HEK293 (cell line): ENCODE results near the gene COPE.

ENCODE experiments used
- CTCF ChIA-PET: fragments of 350-600 bp; formaldehyde crosslinking; extraction: SDS; loops from one replicate; lab custom pipeline; 2021; ENCODE audit warnings: antibody characterized with exemption; lab: Yijun Ruan, JAX
- POLR2A ChIA-PET: fragments of 300-600 bp; formaldehyde crosslinking; extraction: SDS; loops from one replicate; lab custom pipeline; 2020; ENCODE audit warnings: antibody characterized with exemption, inconsistent platforms; lab: Yijun Ruan, JAX
- H3K27ac ChIP-seq: fragments of 200-500 bp; sonication (Bioruptor generic); 2 replicates; pipeline ENCODE4 v1.5.1; 2014; ENCODE audit warnings: low read depth, low read length, control low read depth, inconsistent platforms; ENCODE audit errors: extremely low read depth
- H3K36me3 ChIP-seq, 2 experiments: fragments of 200-500 bp in 1 of 2; sonication (Bioruptor generic) in 1 of 2; 1 replicate in 1 of 2; 2 replicates in 1 of 2; pipeline ENCODE4 v1.5.1; 2014 to 2017; ENCODE audit warnings: inconsistent platforms in 2 of 2, low read length in 2 of 2; ENCODE audit not compliant: control insufficient read depth in 2 of 2, insufficient read depth in 1 of 2
- H3K4me1 ChIP-seq: fragments of 200-500 bp; sonication (Bioruptor generic); 2 replicates; pipeline ENCODE4 v1.5.1; 2014; ENCODE audit warnings: mild to moderate bottlenecking, low read length, inconsistent platforms; ENCODE audit not compliant: control insufficient read depth, insufficient read depth
- H3K4me3 ChIP-seq: 2 replicates; pipeline ENCODE4 v1.5.1; 2011; ENCODE audit warnings: low read depth, mild to moderate bottlenecking, control low read depth, low read length, moderate library complexity
- H3K9me3 ChIP-seq: fragments of 200-500 bp; sonication (Bioruptor generic); 2 replicates; pipeline ENCODE4 v1.5.1; 2014; ENCODE audit warnings: low read depth, low read length, inconsistent platforms; ENCODE audit not compliant: control insufficient read depth, insufficient read depth
- IKZF3 ChIP-seq: fragments of 450-650 bp; IDR thresholded peaks from 2 replicates; pipeline ENCODE4 v1.5.0; 2018; ENCODE audit warnings: missing biosample characterization, mild to moderate bottlenecking, missing genetic modification characterization, moderate library complexity
- KLF7 ChIP-seq: fragments of 450-650 bp; formaldehyde crosslinking; IDR thresholded peaks from 2 replicates; pipeline ENCODE4 v1.5.1; 2016; ENCODE audit warnings: missing biosample characterization, missing genetic modification characterization, borderline replicate concordance
- PRDM10 ChIP-seq: fragments of 450-650 bp; formaldehyde crosslinking; IDR thresholded peaks from 2 replicates; pipeline ENCODE4 v1.5.1; 2016; ENCODE audit warnings: missing biosample characterization, missing genetic modification characterization
- SETDB1 ChIP-seq: IDR thresholded peaks from one replicate; pipeline ENCODE4 v1.6.1; 2017; ENCODE audit warnings: mild to moderate bottlenecking, low read length, moderate library complexity, mixed read lengths; ENCODE audit not compliant: insufficient read length
- SP2 ChIP-seq: fragments of 450-650 bp; formaldehyde crosslinking; IDR thresholded peaks from 2 replicates; pipeline ENCODE4 v1.5.1; 2016; ENCODE audit warnings: missing biosample characterization, missing genetic modification characterization
- ZBTB10 ChIP-seq: fragments of 450-650 bp; formaldehyde crosslinking; IDR thresholded peaks from 2 replicates; pipeline ENCODE4 v1.5.1; 2016; ENCODE audit warnings: missing biosample characterization, missing genetic modification characterization
- ZBTB48 ChIP-seq: fragments of 450-650 bp; formaldehyde crosslinking; IDR thresholded peaks from 2 replicates; pipeline ENCODE4 v1.5.1; 2016; ENCODE audit warnings: missing biosample characterization, missing genetic modification characterization
- ZBTB7A ChIP-seq: fragments of 450-650 bp; formaldehyde crosslinking; IDR thresholded peaks from 2 replicates; pipeline ENCODE4 v1.5.1; 2016; ENCODE audit warnings: low read depth, missing biosample characterization, missing genetic modification characterization
- ZFHX2 ChIP-seq: fragments of 450-650 bp; formaldehyde crosslinking; conservative IDR thresholded peaks from 2 replicates; pipeline ENCODE4 v1.5.1; 2016; ENCODE audit warnings: missing biosample characterization, missing genetic modification characterization
- ZNF10 ChIP-seq: fragments of 450-650 bp; formaldehyde crosslinking; IDR thresholded peaks from 2 replicates; pipeline ENCODE4 v1.5.1; 2017; ENCODE audit warnings: missing biosample characterization, missing genetic modification characterization
- ZNF146 ChIP-seq: fragments of 450-650 bp; formaldehyde crosslinking; IDR thresholded peaks from 2 replicates; pipeline ENCODE4 v1.5.1; 2016; ENCODE audit warnings: missing biosample characterization, missing genetic modification characterization
- ZNF169 ChIP-seq: fragments of 450-650 bp; formaldehyde crosslinking; IDR thresholded peaks from 2 replicates; pipeline ENCODE4 v1.5.1; 2016; ENCODE audit warnings: missing biosample characterization, missing genetic modification characterization
- ZNF174 ChIP-seq: fragments of 450-650 bp; formaldehyde crosslinking; IDR thresholded peaks from 2 replicates; pipeline ENCODE4 v1.5.0; 2017; ENCODE audit warnings: missing biosample characterization, mild to moderate bottlenecking, missing genetic modification characterization
- ZNF175 ChIP-seq: fragments of 450-650 bp; formaldehyde crosslinking; IDR thresholded peaks from 2 replicates; pipeline ENCODE4 v1.5.1; 2016; ENCODE audit warnings: missing biosample characterization, missing genetic modification characterization
- ZNF362 ChIP-seq: fragments of 450-650 bp; formaldehyde crosslinking; IDR thresholded peaks from 2 replicates; pipeline ENCODE4 v1.5.1; 2016; ENCODE audit warnings: missing biosample characterization, missing genetic modification characterization
- ZNF404 ChIP-seq: fragments of 450-650 bp; formaldehyde crosslinking; IDR thresholded peaks from 2 replicates; pipeline ENCODE4 v1.5.1; 2017; ENCODE audit warnings: missing biosample characterization, missing genetic modification characterization
- ZNF514 ChIP-seq: fragments of 450-650 bp; formaldehyde crosslinking; IDR thresholded peaks from 2 replicates; pipeline ENCODE4 v1.5.1; 2016; ENCODE audit warnings: missing biosample characterization, missing genetic modification characterization
- ZNF560 ChIP-seq: fragments of 450-650 bp; formaldehyde crosslinking; IDR thresholded peaks from 2 replicates; pipeline ENCODE4 v1.5.1; 2017; ENCODE audit warnings: missing biosample characterization, missing genetic modification characterization, borderline replicate concordance
- ZNF610 ChIP-seq: fragments of 450-650 bp; formaldehyde crosslinking; IDR thresholded peaks from 2 replicates; pipeline ENCODE4 v1.5.1; 2016; ENCODE audit warnings: missing biosample characterization, missing genetic modification characterization, borderline replicate concordance
- ZNF792 ChIP-seq: fragments of 450-650 bp; formaldehyde crosslinking; IDR thresholded peaks from 2 replicates; pipeline ENCODE4 v1.5.1; 2016; ENCODE audit warnings: missing biosample characterization, missing genetic modification characterization

The COPE gene

GRCh38 chr19:18943465-18943864 is 24.3 kb upstream of the COPE start:
- TF ChIP-seq ZFHX2 (tag by site-specific recombination) (peak; percentile 35; the same call in 1 of the 2 replicates), ZNF560 (tag by site-specific recombination) (no peak)
- ChIA-PET CTCF (interaction anchor here (1.2 to 4.5 kb wide), 2 partner anchors 24 to 43 kb away, joined by 4 to 23 read pairs; partner anchors contain the start of genes COPE and DDX49), POLR2A (no interaction called here)
- Histone ChIP-seq H3K36me3 (no peaks in the 10 kb centered on the region), H3K9me3 (no peaks in the 10 kb centered on the region), H3K4me1 (peaks cover 2% of the 10 kb centered on the region; the same call in 1 of the 2 replicates), H3K27ac (no peak overlapping the region), H3K4me3 (no peak overlapping the region)

GRCh38 chr19:18942692-18943091 is 23.5 kb upstream of the COPE start:
- ChIA-PET CTCF (interaction anchor here (4.5 kb wide), 1 partner anchor 44 kb away, joined by 23 read pairs; no protein-coding TSS in a partner anchor), POLR2A (no interaction called here)
- no peak overlapping the region for H3K27ac ChIP-seq
- H3K9me3 ChIP-seq: no peaks in the 10 kb centered on the region
- peaks cover 2% of the 10 kb centered on the region; the same call in 1 of the 2 replicates for H3K4me1 ChIP-seq
- no peak overlapping the region for H3K4me3 ChIP-seq
- TF ChIP-seq ZNF404 (no peak), ZNF610 (tag by site-specific recombination) (no peak), ZNF175 (no peak), ZNF514 (tag by site-specific recombination) (no peak), ZBTB7A (tag by site-specific recombination) (no peak)
- peaks cover 0 to 4% of the 10 kb centered on the region in 2 experiments; a peak in 2 of 3 replicates for H3K36me3 ChIP-seq

- CTCF ChIA-PET: interaction anchor here (0.6 kb wide), 1 partner anchor 996 kb away, joined by 3 read pairs; no protein-coding TSS in a partner anchor
- H3K4me3 ChIP-seq: no peak overlapping the region; the same call in 1 of the 2 replicates
Observed at GRCh38 chr19:18941628-18942354, 22.6 kb upstream of the COPE start.

GRCh38 chr19:18940769-18941627 is 21.8 kb upstream of the COPE start, which contains the start of gene HOMER3:
HOMER3 (minus strand) TSS chr19:18941217; CDS start chr19:18938982, 2,235 bp downstream.
- Histone ChIP-seq H3K36me3 (peaks cover 0 to 4% of the 10 kb centered on the region in 2 experiments; a peak in 2 of 3 replicates), H3K4me1 (peaks cover 2% of the 10 kb centered on the region; the same call in 1 of the 2 replicates), H3K27ac (peak within 1 kb of the TSS; percentile 53; the same call in 1 of the 2 replicates), H3K9me3 (no peaks in the 10 kb centered on the region), H3K4me3 (peak within 1 kb of the TSS; percentile 62)
- ChIA-PET CTCF (interaction anchor here (1.1 kb wide), 1 partner anchor 25 kb away, joined by 3 read pairs; no protein-coding TSS in a partner anchor), POLR2A (no interaction called here)
- no peak for TF ChIP-seq IKZF3
- no peak for TF ChIP-seq SETDB1
- no peak for TF ChIP-seq ZNF362
- no peak for TF ChIP-seq ZNF169 (tag by site-specific recombination)
- TF ChIP-seq ZNF146 (tag by site-specific recombination): no peak
- TF ChIP-seq KLF7 (tag by site-specific recombination): no peak
- TF ChIP-seq PRDM10 (tag by site-specific recombination): no peak
- 0 out of 2 replicates have a peak, but pooled peaks have one; percentile 18 for TF ChIP-seq ZBTB10 (tag by site-specific recombination)

More at GRCh38 chr19:18941628-18942354, 22.6 kb upstream of the COPE start:
- POLR2A ChIA-PET: no interaction called here
- Histone ChIP-seq H3K36me3 (peaks cover 0 to 4% of the 10 kb centered on the region in 2 experiments; a peak in 2 of 3 replicates), H3K27ac (no peak overlapping the region), H3K4me1 (peaks cover 2% of the 10 kb centered on the region; the same call in 1 of the 2 replicates), H3K9me3 (no peaks in the 10 kb centered on the region)
- no peak for TF ChIP-seq SP2
- TF ChIP-seq ZNF174 (tag by site-specific recombination): no peak
- 0 out of 2 replicates have a peak, but pooled peaks have one; percentile 19 for TF ChIP-seq ZBTB48 (tag by site-specific recombination)
- TF ChIP-seq ZNF792: peak; percentile 87; the same call in 1 of the 2 replicates
- TF ChIP-seq ZNF10: peak; percentile 70; the same call in 1 of the 2 replicates
